Measurements from ENCODE around the gene NGB. TPM values are rescaled to one million over a fixed set of nuclear protein-coding genes. Genes with fewer than 3 reads are reported as not detected.

Gene NGB
- total RNA-seq, 4 donors from 2014 or later: not detected

DNA sequence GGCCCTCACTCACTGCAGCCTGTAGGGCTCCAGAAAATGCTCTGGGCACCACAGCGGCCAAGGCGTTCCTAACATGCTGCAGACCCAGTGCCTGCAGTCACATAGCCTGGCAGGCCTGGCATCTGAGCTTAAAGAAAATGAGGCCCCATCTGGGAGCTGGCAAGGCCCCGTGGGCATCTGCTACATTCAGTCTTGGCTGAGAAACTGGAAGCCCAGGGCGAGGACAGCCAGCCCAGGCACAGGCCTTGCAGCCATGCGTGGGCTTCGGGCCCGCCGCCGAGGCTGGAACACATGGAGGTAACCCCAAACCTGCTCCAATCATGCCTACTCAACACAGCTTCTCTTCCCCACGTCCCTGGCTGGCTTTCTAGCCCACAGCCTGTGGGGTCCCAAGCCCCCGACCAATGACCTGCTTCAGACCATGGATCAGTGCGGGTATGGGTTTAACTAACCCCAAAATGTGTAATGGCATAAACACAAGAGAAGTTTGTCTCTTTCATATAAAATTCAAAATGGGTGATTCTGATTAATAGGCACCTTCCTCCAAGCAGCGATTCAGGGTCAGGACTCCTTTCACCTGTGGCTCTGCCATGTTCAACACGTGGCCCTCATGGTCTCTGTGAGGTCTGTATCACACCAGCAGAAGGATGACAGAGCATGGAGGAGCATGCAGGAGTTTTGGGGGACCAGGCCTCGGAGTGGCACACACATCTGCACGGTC is 6.4 kb downstream of the NGB start:
- TF ChIP-seq, protein P1, sequence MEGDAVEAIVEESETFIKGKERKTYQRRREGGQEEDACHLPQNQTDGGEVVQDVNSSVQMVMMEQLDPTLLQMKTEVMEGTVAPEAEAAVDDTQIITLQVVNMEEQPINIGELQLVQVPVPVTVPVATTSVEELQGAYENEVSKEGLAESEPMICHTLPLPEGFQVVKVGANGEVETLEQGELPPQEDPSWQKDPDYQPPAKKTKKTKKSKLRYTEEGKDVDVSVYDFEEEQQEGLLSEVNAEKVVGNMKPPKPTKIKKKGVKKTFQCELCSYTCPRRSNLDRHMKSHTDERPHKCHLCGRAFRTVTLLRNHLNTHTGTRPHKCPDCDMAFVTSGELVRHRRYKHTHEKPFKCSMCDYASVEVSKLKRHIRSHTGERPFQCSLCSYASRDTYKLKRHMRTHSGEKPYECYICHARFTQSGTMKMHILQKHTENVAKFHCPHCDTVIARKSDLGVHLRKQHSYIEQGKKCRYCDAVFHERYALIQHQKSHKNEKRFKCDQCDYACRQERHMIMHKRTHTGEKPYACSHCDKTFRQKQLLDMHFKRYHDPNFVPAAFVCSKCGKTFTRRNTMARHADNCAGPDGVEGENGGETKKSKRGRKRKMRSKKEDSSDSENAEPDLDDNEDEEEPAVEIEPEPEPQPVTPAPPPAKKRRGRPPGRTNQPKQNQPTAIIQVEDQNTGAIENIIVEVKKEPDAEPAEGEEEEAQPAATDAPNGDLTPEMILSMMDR (IDR thresholded peaks at IDR 0.05; ENCODE audit: low read depth): no peak

DNA sequence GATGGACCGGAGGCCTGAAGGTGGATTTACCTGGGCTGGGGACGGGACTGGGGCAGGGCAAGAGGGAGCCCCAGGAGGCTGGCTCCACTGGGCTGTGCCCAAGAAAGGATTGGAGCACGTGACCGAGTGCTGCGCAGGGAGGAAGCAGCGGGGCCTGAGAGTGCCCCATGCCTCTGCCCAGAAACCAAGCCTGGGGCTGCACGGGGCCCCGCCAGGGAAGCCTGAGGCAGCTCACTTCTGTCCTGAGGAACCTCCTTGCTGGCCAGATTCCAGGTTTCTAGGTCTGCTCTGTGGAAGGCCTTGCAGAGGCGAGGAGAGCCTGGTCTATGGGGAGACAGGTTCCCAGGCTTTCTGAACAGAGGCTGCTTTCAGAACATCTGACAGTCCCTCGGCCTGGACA is 10.4 kb downstream of the NGB start:
- TF ChIP-seq, protein P1 (IDR thresholded peaks at IDR 0.05; ENCODE audit: low read depth): no peak

DNA sequence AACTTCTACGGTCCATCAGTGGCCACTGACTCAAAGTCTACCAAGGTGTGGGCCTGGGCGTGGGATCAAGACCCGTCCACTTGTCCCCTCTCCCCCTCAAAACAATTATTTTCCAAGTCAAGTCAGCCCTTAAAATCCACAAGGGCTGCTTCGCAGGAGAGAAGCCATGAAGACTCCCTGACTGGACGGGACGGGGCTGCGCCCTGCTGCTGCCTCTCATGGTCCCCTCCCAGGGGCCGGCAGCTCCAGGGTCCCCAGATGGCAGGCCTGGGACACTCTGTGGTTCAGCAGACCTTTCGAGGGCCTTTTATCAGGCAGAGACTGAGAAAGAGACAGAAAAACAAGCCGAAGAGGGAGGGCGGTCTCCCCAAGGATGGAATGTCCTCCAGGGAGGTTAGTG is 10.8 kb downstream of the NGB start:
- TF ChIP-seq, protein P1 (IDR thresholded peaks at IDR 0.05; ENCODE audit: low read depth): no peak

DNA sequence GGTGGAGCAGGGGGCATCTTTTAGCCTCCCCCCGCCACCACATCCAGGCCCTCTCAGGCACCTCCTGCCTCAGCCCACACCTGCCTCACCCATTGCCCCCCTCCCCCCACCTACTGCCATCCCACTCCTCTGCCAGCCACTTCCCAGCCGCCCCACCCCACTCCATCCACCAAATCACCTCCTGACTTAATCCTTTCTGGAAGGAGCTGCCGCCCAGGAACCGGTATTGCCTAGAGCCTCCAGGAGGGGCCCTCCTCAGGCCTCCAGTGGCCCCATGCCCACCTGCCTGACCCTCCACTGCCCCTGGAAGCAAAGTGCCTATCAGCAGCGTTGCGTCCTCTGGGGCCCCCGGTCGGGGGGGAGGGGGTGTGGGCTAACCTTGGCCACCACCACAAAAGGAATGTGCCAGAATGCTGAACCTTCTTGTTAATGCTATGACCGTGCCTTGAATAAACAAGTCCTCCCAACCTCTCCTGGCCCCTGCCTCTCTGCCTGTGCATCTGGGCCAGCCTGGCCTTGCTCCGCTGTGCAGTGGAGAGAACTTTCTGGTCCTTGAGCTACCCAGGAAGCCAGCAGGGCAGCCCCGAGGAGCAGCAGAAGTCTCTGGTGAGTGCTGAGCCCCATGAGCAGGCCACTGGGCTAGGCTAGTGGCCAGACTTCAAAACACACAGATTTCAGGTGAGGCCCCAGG is 11.8 kb downstream of the NGB start:
- TF ChIP-seq, protein P1 (IDR thresholded peaks at IDR 0.05; ENCODE audit: low read depth): no peak

DNA sequence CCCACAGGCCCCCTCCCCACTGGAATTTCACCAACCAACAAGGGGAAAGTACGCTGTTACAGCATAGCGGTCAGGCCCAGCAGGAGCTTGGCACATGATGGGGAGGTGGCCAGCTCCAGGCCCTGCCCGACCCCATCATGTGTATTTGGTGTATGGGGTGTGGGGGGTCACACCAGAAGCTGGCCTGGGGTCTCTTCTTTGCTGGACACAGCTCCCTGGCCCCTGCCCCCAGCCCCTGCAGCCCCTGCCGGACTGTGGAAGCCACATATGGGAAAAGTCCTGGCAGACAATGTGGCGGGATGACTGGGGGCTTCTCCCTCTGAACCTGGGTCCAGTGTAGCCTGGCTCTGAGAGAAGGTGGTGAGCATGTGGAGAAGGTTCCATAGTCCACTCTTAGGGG is 12.4 kb downstream of the NGB start:
- TF ChIP-seq, protein P1 (IDR thresholded peaks at IDR 0.05; ENCODE audit: low read depth): no peak

DNA sequence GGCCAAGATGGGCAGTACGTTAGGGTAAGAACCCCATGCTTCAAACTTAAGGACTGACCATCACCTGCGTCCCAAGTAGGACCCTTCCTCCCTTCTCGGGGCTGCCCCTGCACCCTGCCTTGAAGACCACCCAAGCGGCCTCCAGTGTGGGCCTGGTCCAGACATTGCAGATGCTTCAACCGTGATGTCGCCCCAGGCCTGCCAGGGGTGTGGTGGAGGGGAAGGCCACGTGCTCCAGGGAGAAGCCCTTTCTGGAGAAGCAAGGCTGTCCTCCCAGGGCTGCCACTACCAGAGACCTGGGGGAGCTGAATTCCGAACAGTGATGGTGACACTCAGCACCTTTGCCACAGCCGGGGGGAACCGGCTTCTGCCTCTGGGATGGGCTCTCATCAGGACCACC is 13.3 kb downstream of the NGB start:
- TF ChIP-seq, protein P1 (IDR thresholded peaks at IDR 0.05; ENCODE audit: low read depth): no peak

DNA sequence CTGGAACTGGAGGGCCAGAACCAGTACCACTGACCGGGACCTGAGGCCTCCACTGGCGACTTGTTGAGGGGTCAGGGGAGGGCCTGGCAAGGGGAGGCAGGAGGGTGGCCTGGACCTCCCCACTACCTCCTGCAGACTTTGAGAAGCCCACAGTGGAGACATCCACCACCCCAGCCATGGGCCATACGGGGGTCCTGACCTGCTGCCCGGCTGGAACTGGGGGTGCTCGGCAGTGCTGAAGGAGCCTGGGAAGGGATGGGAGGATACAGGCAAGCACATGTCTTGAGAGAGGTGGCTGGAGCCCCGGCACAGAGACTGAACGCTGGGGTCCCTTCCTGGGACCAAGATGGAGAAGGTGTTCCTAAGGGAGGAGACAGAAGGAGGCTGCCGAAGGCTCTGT is 14.3 kb downstream of the NGB start:
- TF ChIP-seq, protein P1 (IDR thresholded peaks at IDR 0.05; ENCODE audit: low read depth): no peak

Data from subcutaneous adipose tissue (tissue), 4 donors.